GM12874 (cell line): ENCODE data around the gene RRBP1.

Experiments used
- TF ChIP-seq, protein P1 (sequence below): IDR thresholded peaks from 2 replicates; pipeline ENCODE4 v1.5.1; 2011; ENCODE audit warnings: low read depth, mild to moderate bottlenecking, control low read depth, low read length, moderate library complexity; ENCODE audit not compliant: insufficient read depth

The RRBP1 gene

DNA sequence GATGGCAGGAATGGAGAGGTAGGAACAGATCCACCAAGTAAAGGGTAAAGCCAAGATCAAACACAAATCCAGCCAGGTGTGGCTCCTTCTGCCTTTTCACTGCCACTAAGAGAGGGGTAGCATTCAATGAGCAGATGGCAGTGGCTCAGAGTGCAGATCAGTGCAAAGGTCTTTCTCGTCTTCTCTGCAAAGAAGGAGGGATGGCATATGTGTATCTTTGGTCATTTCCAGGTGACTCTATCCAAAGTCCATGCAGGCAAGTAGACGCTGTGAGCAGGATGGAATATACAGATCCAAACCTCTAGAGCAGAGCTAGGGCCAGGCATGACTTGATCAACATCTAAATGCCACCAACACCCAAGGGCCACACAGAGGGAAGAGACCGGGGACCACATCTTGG is 24.6 kb upstream of the RRBP1 start:
- TF ChIP-seq, protein P1, sequence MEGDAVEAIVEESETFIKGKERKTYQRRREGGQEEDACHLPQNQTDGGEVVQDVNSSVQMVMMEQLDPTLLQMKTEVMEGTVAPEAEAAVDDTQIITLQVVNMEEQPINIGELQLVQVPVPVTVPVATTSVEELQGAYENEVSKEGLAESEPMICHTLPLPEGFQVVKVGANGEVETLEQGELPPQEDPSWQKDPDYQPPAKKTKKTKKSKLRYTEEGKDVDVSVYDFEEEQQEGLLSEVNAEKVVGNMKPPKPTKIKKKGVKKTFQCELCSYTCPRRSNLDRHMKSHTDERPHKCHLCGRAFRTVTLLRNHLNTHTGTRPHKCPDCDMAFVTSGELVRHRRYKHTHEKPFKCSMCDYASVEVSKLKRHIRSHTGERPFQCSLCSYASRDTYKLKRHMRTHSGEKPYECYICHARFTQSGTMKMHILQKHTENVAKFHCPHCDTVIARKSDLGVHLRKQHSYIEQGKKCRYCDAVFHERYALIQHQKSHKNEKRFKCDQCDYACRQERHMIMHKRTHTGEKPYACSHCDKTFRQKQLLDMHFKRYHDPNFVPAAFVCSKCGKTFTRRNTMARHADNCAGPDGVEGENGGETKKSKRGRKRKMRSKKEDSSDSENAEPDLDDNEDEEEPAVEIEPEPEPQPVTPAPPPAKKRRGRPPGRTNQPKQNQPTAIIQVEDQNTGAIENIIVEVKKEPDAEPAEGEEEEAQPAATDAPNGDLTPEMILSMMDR = no peak

DNA sequence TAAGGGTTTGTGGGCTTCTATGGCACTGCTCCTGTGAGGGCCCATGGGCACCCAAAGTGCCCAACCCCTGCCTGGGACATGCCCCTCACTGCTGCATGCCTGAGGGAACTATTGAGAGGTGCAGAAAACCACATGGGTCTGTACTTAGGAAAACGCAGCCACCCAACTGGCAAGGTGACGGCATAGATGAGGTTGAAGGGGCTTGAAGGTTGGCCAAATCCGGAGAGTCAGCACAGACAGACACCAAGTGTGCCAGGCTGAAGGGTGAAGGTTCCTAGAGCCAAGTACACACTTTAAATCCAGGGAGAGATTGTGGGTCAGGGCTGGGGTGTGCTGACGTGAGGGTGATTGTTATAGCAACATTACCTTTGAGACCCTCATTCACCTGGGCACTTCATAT is 23.9 kb upstream of the RRBP1 start:
- TF ChIP-seq, protein P1 = no peak

DNA sequence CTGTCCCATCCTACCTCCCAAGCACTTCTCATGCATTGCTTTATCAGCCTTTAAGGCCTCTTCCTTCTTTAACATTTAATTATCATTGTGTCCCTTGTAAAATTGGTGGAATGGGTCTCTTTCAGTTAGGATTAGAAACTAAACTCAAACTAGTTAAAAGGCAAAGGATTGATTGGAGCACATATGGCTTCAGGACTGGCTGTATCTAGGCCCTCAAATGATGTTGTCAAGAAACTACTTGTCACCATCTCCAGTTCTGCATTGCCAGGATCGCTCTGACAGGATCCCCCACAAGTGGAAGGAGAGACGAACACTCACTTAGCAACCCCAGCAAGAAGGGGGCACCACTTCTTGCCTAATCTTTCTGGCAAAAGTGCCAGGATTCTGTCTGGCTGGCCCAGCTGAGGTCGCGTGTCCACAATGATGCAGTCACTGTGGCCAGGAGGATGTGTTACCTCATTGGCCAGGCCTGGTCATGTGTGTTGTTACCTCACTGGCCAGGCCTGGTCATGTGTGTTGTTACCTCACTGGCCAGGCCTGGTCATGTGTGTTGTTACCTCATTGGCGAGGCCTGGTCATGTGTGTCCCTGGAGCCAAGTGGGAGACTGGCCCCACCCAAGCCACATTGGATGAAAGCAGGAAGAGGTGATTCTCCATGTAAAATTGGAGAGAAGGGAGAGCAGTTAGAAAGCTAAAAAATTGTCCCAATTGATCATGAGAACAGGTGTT is 22.7 kb upstream of the RRBP1 start:
- TF ChIP-seq, protein P1 = no peak

DNA sequence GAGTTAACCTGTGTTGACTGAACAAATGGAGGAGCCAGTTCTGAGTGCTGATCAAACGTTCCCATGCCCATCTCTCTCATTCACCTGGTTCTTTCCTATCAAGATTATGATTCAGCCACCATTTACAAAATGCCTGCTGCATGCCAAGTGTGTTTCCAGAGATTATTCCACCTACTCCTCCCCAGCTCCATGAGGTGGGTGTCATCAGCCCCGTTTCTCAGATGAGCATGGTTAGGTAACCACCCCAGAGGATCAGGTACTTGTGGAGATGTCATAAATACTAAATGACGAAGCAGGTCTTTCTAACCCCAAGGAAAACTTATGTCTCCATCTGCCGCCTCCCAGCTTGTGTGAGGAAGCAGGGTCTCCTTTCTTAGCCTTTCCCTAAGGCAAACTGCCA is 19.8 kb upstream of the RRBP1 start:
- TF ChIP-seq, protein P1 = no peak

DNA sequence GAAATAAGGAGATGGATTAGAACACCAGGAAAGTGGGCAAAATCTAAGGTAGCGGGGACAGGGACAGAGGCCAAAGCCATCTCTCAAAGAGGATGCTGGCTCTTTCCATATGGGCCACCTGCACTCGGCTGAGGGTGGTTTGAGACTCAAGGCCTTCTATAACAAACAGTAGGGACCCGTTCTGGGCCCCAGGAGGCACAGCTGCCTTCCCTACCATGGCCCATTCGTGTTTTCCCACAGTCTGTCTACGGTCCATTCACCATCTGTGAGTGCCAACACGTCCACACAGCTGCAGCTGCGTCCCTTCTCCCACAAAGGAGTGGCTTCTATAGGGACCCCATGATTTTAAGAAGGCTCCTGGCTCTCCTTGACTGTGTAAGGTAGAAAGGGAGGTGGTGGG is 18.6 kb upstream of the RRBP1 start:
- TF ChIP-seq, protein P1 = no peak

DNA sequence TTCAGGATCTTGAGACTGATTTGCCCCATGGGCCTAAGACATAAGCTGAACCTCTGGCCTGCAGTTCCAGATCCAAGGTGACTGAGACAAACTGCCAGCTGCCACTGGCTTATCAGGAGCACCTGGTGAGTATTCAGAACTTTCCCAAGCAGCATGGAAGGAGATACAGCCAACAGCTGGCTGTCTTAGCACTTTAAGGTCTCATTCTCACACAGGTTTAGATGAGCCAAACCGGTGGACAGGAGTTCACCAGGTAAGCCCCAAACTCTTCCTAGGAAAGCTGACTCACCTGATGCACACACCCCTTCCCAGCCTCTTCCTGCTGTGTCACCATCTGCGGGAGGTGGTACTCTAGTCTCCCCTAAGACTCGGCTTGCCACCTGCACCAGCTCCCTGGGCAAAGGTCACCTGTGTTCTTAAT is 17.9 kb upstream of the RRBP1 start, which contains the start of gene BANF2:
BANF2 (plus strand) TSS at position 36 of the 421 bp plus-strand sequence. CDS start 25,060 bp downstream, outside the sequence.
- TF ChIP-seq, protein P1 = no peak

DNA sequence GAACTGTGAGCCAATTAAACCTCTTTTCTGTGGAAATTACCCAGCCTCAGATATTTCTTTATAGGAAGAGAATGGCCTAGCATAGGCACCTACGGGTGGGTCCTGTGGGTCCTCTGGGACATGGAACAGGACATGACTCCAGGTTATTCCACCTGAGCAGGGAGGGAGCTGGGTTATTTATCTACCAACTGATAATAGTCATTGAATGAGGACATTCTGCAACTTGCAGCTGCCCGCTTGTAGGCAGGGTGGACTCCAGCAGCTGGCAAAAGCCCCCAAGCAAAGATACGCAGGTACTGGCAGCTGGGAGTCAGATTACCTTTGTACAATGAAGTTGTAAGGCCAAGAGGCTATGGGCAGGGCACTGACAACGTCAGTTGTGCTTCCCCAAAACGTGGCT is 16.3 kb upstream of the RRBP1 start:
- TF ChIP-seq, protein P1 = no peak

DNA sequence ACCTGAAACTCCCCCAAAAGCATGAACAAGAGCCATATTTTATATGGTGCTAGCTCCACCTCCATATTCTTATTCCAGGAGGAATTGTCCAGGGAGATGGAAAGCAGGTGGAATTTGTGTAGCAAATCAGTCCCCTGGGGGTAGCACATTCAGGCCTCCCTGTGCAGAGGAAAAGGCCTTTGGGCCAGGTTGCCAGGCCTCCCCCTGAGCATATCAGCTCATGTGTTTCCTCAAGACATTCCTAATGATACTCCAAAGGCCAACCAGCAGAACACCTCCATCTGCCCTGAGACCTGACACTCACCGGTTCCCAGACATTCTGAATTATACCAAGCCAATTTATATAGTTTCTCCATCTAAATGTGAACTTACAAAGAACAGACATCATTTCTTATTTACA is 15.1 kb upstream of the RRBP1 start:
- TF ChIP-seq, protein P1 = no peak
